Measurements from ENCODE around the gene LSS.
"Not testable (repeated sequence)": the region's sequence is repeated elsewhere in the genome, so short reads cannot be mapped to it uniquely, and the experiment has no call there.

Gene LSS

DNA sequence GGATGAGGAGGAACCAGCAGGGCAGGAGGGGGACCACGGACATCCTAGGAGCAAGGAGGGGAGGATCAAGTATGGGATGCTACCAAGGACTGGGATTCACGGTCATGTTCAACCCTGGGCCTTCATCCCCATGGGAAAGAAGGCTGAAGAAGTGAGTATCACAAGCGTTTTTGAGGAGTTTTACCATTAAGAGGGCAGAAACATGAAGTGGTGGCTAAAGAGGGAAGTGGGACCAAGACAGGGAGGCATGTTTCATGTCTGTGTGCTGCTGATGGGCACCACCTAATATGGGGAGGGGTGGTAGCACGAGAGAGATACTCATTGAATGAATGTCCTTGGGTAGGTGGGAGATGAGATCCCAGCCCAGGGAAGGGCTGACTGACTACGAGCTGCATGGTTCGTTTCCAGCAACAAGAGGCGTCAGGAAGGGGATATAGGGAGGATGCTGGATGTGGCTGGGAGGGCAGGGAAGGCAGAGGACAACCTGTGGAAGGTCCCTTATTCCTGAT is 11.3 kb upstream of the LSS start:
- Histone ChIP-seq H3K4me3 (no peak overlapping the region), H3K36me3 (ENCODE audit: insufficient read depth, low read length) (peaks cover 82% of the 10 kb centered on the region)

DNA sequence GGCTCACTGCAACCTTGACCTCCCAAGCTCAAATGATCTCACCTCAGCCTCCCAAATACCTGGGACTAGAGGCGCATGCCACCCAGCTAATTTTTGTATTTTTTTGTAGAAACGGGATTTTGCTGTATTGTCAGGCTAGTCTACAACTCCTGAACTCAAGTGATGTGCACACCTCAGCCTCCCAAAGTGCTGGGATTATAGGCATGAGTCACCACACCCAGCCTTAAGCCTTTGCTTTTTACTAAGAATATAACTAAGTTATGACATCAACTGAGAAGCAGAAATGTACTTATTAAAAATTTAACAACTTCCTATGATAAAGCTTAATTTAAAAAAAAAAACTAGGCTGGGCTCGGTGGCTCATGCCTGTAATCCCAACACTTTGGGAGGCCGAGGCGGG is 8.9 kb upstream of the LSS start:
- Histone ChIP-seq H3K4me3 (no peak overlapping the region), H3K36me3 (ENCODE audit: insufficient read depth, low read length) (peaks cover 82% of the 10 kb centered on the region), H3K9me3 (ENCODE audit: low read depth, low read length) (no peaks in the 10 kb centered on the region), H3K9ac (ENCODE audit: insufficient read length) (no peak overlapping the region), H3K27ac (no peak overlapping the region)
- no peak for TF ChIP-seq FOXP2 (optimal IDR thresholded peaks at IDR 0.05; ENCODE audit: control extremely low read depth, extremely low read length, insufficient read depth)
- no peak for TF ChIP-seq EZH2 (IDR thresholded peaks at IDR 0.05)
- TF ChIP-seq POLR2AphosphoS5 (IDR thresholded peaks at IDR 0.05; ENCODE audit: borderline replicate concordance, low read depth, low read length), result no peak
- no peak for DNase-seq (ENCODE audit: low read depth, low spot score)

More for the DNA sequence above, 11.3 kb upstream of the LSS start:
- H3K9ac ChIP-seq (ENCODE audit: insufficient read length), result no peak overlapping the region
- no peaks in the 10 kb centered on the region for H3K9me3 ChIP-seq (ENCODE audit: low read depth, low read length)
- no peak; the same call in 1 of the 2 replicates for TF ChIP-seq POLR2AphosphoS5 (IDR thresholded peaks at IDR 0.05; ENCODE audit: borderline replicate concordance, low read depth, low read length)
- no peak overlapping the region; the same call in 1 of the 2 replicates for H3K27ac ChIP-seq
- no peak for DNase-seq (ENCODE audit: low read depth, low spot score)

DNA sequence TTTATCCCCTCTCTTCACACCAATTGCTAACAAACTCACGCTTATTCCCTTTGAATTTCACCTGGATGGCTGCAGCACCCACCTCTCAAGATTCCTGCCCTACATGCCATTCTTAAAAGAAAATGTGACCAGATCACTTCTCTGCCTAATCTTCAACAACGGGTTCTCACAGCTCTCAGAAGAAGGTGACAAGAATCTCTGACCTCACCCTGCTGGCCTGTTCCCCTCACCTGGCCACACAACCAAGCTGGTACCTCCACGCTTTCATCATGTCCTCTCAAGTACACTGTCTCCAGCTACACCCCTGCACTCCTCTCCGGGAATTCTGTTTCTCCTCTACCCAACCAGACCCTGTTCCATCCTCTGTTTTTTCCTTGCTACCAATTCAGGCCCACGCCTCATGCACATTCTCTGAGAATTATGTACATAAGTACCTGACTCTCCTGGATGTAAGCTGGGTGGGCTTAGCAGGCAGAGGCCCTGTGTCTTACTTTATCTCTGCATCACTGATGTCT is 5.9 kb upstream of the LSS start:
- H3K36me3 ChIP-seq (ENCODE audit: insufficient read depth, low read length), result peaks cover 80% of the 10 kb centered on the region
- no peak for DNase-seq (ENCODE audit: low read depth, low spot score)
- H3K9me3 ChIP-seq (ENCODE audit: low read depth, low read length), result no peaks in the 10 kb centered on the region
- no peak overlapping the region for H3K9ac ChIP-seq (ENCODE audit: insufficient read length)
- TF ChIP-seq EZH2 (IDR thresholded peaks at IDR 0.05), result no peak
- TF ChIP-seq POLR2AphosphoS5 (IDR thresholded peaks at IDR 0.05; ENCODE audit: borderline replicate concordance, low read depth, low read length), result no peak
- TF ChIP-seq FOXP2 (optimal IDR thresholded peaks at IDR 0.05; ENCODE audit: control extremely low read depth, extremely low read length, insufficient read depth), result no peak
- H3K4me3 ChIP-seq, result no peak overlapping the region
- H3K27ac ChIP-seq, result no peak overlapping the region

DNA sequence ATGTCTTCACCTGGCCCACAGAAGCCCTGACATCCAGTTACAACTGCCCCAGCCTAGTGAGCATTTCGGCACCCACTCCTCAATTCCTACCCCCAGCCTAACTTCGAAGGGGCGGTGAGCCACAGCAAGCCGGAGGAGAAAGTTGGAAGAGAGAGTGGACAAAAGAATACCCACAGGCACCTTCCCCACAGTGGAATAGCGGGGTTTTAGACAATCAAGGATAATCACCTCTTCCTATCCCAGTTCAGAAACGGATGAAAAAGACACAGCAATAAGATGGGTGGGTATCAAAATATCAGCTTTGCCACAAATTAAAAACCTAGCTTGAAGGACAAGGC is 1.3 kb upstream of the LSS start:
- no peak for TF ChIP-seq FOXP2 (optimal IDR thresholded peaks at IDR 0.05; ENCODE audit: control extremely low read depth, extremely low read length, insufficient read depth)
- no peak for DNase-seq (ENCODE audit: low read depth, low spot score)
- no peak overlapping the region for H3K27ac ChIP-seq
- H3K9me3 ChIP-seq (ENCODE audit: low read depth, low read length), result no peaks in the 10 kb centered on the region
- H3K4me3 ChIP-seq, result peak overlapping the region; percentile 91
- H3K9ac ChIP-seq (ENCODE audit: insufficient read length), result peak overlapping the region; percentile 91
- peaks cover 60% of the 10 kb centered on the region for H3K36me3 ChIP-seq (ENCODE audit: insufficient read depth, low read length)

DNA sequence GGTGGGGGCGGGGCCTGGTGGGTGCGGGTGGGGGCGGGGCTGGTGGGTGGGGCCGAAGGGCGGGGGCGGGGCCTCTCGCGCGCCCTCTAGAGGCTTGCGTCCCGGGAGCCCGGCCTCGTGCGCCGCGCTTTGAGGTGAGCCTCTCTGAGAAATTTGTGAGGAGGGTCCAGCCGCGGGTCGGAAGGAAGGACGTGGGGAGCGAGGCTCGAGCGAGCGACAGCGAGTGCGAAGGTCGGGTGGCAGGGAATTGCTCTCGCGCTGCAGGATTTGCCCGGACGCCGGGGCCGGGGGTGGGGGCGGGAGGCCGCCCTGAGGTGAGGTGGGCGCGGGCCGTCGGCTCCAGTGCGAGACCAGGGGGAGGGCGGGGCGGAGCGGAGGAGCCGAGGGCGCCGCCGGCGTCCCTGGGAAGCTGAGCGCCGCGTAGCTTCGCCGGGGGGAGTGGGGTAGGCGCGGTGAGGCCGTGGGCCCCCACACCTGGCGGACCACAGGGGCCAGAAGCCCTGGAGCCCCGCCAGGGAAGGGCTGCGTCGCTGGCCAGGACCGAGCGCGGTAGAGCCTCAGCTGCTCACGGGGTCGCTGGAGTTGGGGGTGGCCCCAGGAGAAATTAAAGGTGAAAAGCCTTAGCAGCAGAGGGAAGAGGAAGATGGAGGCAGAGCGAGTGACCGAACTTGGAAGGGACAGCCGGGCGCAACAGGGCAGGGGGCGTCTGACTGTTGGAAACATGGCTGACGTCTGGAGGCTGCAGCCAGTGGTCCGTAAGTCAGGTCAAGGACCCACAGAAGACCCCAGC is 754 bp upstream of the LSS start:
- Histone ChIP-seq H3K9me3 (ENCODE audit: low read depth, low read length) (no peaks in the 10 kb centered on the region), H3K4me3 (peak overlapping the region; percentile 91), H3K36me3 (ENCODE audit: insufficient read depth, low read length) (peaks cover 55% of the 10 kb centered on the region), H3K27ac (peak overlapping the region; percentile 77; the same call in 1 of the 2 replicates), H3K9ac (ENCODE audit: insufficient read length) (peak overlapping the region; percentile 91)
- TF ChIP-seq EZH2 (IDR thresholded peaks at IDR 0.05) (no peak), POLR2AphosphoS5 (IDR thresholded peaks at IDR 0.05; ENCODE audit: borderline replicate concordance, low read depth, low read length) (peak; percentile 79), FOXP2 (optimal IDR thresholded peaks at IDR 0.05; ENCODE audit: control extremely low read depth, extremely low read length, insufficient read depth) (no peak)
- no peak for DNase-seq (ENCODE audit: low read depth, low spot score)

DNA sequence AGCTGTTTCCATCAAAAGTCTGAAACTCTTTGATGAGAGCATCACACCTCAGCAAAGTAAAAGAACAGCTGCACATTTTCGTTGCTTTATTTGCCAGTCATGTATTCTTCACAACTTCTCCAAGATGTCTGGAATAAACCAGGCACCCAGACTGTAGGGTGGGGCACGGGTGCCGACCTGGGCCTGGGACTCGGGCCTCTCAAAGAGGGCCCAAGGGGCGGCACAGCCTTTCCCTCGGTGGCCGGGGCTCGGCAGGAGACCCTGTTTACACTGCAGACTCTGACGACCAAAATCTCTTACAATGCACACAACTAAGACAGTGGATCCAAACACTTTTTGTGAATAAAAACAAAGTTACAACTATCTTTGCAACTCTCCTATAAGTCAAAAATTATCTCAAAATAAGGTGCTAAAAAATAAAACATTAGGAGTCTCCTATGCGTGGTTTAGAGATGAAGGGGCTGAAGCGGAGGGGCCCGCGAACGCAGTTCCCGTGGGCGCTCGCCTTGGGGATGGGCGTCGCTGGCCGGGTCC is 696 bp downstream of the LSS start:
- H3K4me3 ChIP-seq, result peak overlapping the region; percentile 98
- H3K36me3 ChIP-seq (ENCODE audit: insufficient read depth, low read length), result peaks cover 44% of the 10 kb centered on the region
- TF ChIP-seq FOXP2 (optimal IDR thresholded peaks at IDR 0.05; ENCODE audit: control extremely low read depth, extremely low read length, insufficient read depth), result no peak
- TF ChIP-seq EZH2 (IDR thresholded peaks at IDR 0.05), result no peak
- no peak for TF ChIP-seq POLR2AphosphoS5 (IDR thresholded peaks at IDR 0.05; ENCODE audit: borderline replicate concordance, low read depth, low read length)
- peak overlapping the region; percentile 90 for H3K9ac ChIP-seq (ENCODE audit: insufficient read length)
- H3K27ac ChIP-seq, result 0 out of 2 replicates have a peak overlapping the region, but pooled peaks have one; percentile 42
- DNase-seq (ENCODE audit: low read depth, low spot score), result no peak
- no peaks in the 10 kb centered on the region for H3K9me3 ChIP-seq (ENCODE audit: low read depth, low read length)

DNA sequence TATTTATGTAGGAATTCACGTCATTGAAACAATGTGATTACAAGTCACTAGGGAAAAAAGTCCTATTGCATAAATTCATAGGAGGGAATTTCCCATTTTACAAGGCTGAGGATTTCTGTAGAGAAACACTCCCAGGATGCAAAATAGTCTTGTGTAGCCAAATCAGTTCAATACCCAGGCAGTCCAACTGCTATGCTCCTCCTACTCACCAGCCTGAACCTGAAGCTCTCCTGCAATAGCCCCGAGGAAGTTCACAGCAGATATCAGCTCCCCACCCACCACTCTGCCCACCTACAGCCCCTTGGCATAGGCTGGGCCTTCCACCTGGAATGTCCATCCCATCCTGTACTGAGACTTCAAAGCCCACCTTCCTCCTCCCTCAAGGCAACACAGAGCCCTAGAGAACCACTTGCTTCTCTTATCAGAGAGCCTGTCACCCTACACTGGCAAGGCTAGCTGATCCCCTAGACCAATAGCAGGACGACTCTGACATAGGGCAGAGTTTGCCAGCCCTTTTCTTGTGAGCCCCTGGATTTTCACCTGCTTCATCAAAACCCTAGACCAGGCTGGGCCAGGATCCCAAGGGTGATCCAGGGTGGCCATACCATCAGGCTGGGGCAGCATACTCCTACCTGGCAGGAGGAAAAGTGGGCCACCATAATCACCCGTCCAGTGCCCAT is 1.5 kb downstream of the LSS start:
- Histone ChIP-seq H3K36me3 (ENCODE audit: insufficient read depth, low read length) (peaks cover 44% of the 10 kb centered on the region), H3K9me3 (ENCODE audit: low read depth, low read length) (no peaks in the 10 kb centered on the region), H3K27ac (peak overlapping the region; percentile 22; the same call in 1 of the 2 replicates), H3K4me3 (peak overlapping the region; percentile 98), H3K9ac (ENCODE audit: insufficient read length) (peak overlapping the region; percentile 90)
- peak; percentile 32 for DNase-seq (ENCODE audit: low read depth, low spot score)
- TF ChIP-seq FOXP2 (optimal IDR thresholded peaks at IDR 0.05; ENCODE audit: control extremely low read depth, extremely low read length, insufficient read depth), result no peak
- TF ChIP-seq EZH2 (IDR thresholded peaks at IDR 0.05), result no peak
- no peak for TF ChIP-seq POLR2AphosphoS5 (IDR thresholded peaks at IDR 0.05; ENCODE audit: borderline replicate concordance, low read depth, low read length)

DNA sequence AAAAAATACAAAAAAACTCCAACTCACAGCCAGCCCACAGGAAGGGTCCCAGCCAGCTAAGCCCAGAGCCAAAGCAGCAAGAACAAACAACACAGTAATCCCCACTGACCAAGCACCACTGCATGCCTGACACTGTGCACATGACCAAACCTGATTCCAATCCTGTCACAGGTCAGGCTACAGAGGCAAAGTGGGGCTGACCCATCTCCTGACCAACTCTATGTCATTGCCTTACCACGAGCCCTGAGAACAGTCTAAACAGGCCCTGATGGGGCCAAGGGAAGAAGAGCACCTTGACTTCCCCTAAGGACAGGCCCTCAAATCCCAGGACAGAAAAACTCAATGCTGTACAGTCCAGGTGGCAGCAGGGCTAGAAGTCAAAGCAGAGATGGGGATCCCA is 2.4 kb downstream of the LSS start:
- Histone ChIP-seq H3K36me3 (ENCODE audit: insufficient read depth, low read length) (peaks cover 44% of the 10 kb centered on the region), H3K9me3 (ENCODE audit: low read depth, low read length) (no peaks in the 10 kb centered on the region), H3K9ac (ENCODE audit: insufficient read length) (no peak overlapping the region), H3K4me3 (peak overlapping the region; percentile 98), H3K27ac (peak overlapping the region; percentile 22; the same call in 1 of the 2 replicates)
- DNase-seq (ENCODE audit: low read depth, low spot score), result no peak
- TF ChIP-seq POLR2AphosphoS5 (IDR thresholded peaks at IDR 0.05; ENCODE audit: borderline replicate concordance, low read depth, low read length) (no peak), EZH2 (IDR thresholded peaks at IDR 0.05) (no peak), FOXP2 (optimal IDR thresholded peaks at IDR 0.05; ENCODE audit: control extremely low read depth, extremely low read length, insufficient read depth) (no peak)

DNA sequence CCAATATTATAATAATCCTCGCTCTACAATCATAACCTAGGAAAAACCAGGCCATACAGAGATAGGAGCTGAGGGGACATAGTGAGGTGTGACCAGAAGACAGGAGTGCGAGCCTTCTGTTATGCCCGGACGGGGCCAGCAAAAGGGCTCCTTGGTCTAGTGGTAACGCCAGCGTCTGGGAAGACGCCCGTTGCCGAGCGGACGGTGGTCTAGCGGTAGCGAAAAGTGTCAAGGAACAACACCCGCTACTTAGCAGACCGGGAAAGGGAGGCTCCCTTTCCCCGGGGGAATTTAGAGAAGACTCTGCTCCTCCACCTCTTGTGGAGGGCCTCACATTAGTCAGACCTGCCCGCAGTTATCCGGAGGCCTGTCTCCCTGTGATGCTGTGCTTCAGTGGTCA is 4.9 kb downstream of the LSS start:
- not testable (repeated sequence) for H3K9me3 ChIP-seq (ENCODE audit: low read depth, low read length); H3K27ac ChIP-seq; DNase-seq (ENCODE audit: low read depth, low spot score); H3K4me3 ChIP-seq; H3K9ac ChIP-seq (ENCODE audit: insufficient read length)
- H3K36me3 ChIP-seq (ENCODE audit: insufficient read depth, low read length), result peaks cover 43% of the 10 kb centered on the region
